ENCODE data around the gene SKOR2. TPM values are rescaled to one million over a fixed set of nuclear protein-coding genes. Genes with fewer than 3 reads are reported as not detected.

The SKOR2 gene
- total RNA-seq, 3 donors from 2014 or later = not detected

DNA sequence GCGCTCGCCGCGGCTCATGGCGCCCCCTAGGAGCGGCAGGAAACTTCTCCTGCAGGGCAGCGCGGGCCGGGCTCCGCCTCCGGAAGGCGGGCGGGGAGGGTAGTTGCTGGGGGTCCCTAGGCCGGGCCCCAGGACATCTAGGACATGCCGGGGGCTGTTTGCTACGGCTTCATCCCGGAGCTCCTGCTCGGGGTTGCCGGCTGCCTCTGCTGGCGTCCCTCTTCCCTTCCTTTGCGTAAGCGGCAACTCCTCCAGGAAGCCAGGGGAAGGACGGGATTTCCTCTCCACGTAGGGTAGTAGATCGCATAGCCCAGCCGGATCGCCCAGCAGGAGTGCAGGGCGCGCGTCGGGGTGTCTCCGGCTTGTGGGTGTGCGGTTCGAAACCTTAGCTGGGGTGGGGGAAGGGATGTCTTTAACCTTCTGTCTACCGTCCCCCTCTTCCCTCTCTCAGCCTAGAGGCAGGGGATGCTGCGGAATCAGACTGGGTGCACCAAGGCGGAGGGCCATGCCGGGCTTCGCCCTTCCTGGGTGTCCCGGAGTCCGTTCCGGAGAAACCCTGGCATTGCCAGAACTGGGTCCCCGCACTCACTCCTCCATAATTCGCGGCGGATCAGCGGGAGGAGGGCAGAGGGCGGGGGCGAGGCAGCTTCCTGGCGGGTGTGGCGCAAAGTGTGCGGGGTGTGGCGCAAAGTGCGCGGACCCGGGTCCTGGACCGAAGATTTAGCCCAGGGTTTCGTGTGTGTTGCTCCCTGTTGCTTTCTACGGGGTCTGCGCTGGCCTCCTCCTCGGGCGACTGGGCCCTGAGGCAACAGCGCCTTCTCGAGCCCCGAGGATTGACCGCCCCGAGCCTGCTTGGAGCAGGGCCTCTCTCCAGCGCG is 12.2 kb upstream of the SKOR2 start:
- Mint-ChIP-seq H3K9me3 (no peaks in the 10 kb centered on the region), H3K36me3 (ENCODE audit: insufficient read depth) (no peaks in the 10 kb centered on the region), H3K4me1 (ENCODE audit: low read depth) (no peaks in the 10 kb centered on the region), H3K27me3 (ENCODE audit: low read depth) (peaks cover 74% of the 10 kb centered on the region), H3K4me3 (no peak overlapping the region)
- DNase-seq (no peak), ATAC-seq (no peak)

- peaks cover 80% of the 10 kb centered on the region for H3K27me3 Mint-ChIP-seq (ENCODE audit: low read depth)
- no peak for ATAC-seq
- no peak for DNase-seq
- no peaks in the 10 kb centered on the region for H3K4me1 Mint-ChIP-seq (ENCODE audit: low read depth)
- H3K9me3 Mint-ChIP-seq = no peaks in the 10 kb centered on the region
- H3K4me3 Mint-ChIP-seq = no peak overlapping the region
- no peaks in the 10 kb centered on the region for H3K36me3 Mint-ChIP-seq (ENCODE audit: insufficient read depth)
Measured at GRCh38 chr18:47263150-47263429, 11.6 kb upstream of the SKOR2 start.

DNA sequence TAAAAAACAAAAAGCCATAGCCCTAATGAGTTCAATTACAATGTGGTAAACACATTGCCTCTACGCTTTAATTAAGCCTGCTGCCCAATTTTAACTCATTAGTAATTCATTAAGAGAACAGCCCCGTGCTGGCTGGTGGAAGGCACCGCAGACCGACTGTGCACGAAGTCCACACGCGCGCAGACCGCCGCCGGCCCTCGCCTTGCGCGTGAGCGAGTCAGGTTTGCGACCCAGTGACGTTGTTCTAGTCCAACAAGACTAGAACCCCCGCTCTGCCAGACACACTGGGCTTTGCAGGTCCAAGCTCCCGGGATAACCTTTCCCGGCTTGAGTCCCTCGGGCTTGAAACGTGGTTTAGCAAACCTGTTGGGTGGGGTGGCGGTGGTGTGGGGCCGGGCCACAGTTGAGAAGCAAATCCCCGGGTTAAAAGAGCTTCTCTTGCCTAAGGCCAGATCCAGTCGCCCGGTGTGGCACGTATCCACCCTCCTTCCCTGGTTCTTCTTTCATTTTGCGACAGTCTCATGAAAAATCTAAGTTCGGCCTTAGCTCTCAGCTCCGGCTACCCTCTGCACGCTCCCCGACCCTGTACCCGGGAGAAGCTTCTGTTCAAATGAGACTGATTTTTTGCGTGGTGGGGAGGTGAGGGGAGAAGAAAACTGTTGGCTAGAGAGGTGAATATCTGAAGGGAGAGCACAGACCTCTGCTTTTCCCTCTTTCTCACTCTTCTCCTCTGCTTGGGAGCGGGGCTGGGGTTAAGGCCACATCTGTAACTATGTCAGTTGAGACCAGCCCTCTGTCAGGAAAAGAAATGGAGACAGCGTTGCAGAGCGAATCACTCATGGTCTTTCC is 11.1 kb upstream of the SKOR2 start:
- no peaks in the 10 kb centered on the region for H3K4me1 Mint-ChIP-seq (ENCODE audit: low read depth)
- H3K27me3 Mint-ChIP-seq (ENCODE audit: low read depth) = peaks cover 81% of the 10 kb centered on the region
- H3K9me3 Mint-ChIP-seq = no peaks in the 10 kb centered on the region
- no peak overlapping the region for H3K4me3 Mint-ChIP-seq
- DNase-seq (no peak), ATAC-seq (no peak)
- no peaks in the 10 kb centered on the region for H3K36me3 Mint-ChIP-seq (ENCODE audit: insufficient read depth)

GRCh38 chr18:47261902-47262300 is 10.4 kb upstream of the SKOR2 start:
- Mint-ChIP-seq H3K4me3 (no peak overlapping the region), H3K9me3 (no peaks in the 10 kb centered on the region), H3K36me3 (ENCODE audit: insufficient read depth) (no peaks in the 10 kb centered on the region), H3K4me1 (ENCODE audit: low read depth) (no peaks in the 10 kb centered on the region), H3K27me3 (ENCODE audit: low read depth) (peaks cover 88% of the 10 kb centered on the region)
- ATAC-seq (no peak), DNase-seq (no peak)

DNA sequence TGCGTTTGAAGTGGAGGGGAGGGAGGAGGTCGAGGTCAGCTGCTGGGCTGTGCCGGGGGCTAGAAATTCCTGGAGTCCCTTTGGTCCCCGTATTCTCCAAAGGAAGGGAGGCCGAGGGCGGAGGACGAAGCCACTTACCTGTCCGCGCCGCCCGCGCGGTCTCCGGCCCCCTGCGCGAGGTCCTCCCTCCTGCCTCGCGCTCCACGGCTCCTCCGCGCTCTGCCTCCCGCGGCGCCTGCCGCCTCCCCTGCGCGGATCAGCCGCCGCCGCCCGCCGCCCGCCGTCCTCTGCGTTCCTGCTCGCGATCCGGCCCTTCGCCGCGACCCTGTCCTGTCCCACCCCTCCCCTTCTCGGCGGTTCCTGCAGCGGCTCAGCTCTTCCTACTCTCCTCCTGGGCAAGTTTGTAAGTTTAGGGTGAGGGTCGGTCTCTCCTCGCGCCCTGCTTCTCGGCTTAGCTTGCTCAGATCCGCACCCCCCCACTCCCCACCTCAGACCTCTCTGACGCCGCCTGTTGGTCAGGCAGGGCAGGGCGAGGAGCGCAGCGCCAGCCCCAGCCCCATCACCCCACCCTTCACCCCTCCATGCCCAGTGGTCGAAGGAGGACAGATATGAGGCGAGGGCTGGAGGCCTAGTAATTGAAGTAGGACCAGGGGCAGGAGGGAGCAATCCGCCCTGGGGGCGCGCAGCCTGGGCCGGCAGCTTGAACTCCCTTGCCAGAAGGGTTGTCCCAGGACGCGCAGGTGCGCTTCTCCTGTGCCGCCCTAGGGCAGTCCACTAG is 9.7 kb upstream of the SKOR2 start:
- H3K4me1 Mint-ChIP-seq (ENCODE audit: low read depth) = no peaks in the 10 kb centered on the region
- DNase-seq (no peak), ATAC-seq (peak in 1 of 2 donors; percentile 10)
- no peaks in the 10 kb centered on the region for H3K36me3 Mint-ChIP-seq (ENCODE audit: insufficient read depth)
- no peak overlapping the region for H3K4me3 Mint-ChIP-seq
- H3K9me3 Mint-ChIP-seq = no peaks in the 10 kb centered on the region
- H3K27me3 Mint-ChIP-seq (ENCODE audit: low read depth) = peaks cover 90% of the 10 kb centered on the region

GRCh38 chr18:47260120-47260923 is 8.9 kb upstream of the SKOR2 start:
- H3K36me3 Mint-ChIP-seq (ENCODE audit: insufficient read depth) = no peaks in the 10 kb centered on the region
- H3K4me3 Mint-ChIP-seq = no peak overlapping the region
- no peaks in the 10 kb centered on the region for H3K9me3 Mint-ChIP-seq
- H3K4me1 Mint-ChIP-seq (ENCODE audit: low read depth) = no peaks in the 10 kb centered on the region
- ATAC-seq = no peak
- no peak for DNase-seq
- peaks cover 92% of the 10 kb centered on the region for H3K27me3 Mint-ChIP-seq (ENCODE audit: low read depth)

GRCh38 chr18:47254341-47254939 is 3.0 kb upstream of the SKOR2 start:
- H3K36me3 Mint-ChIP-seq (ENCODE audit: insufficient read depth) = no peaks in the 10 kb centered on the region
- no peak overlapping the region for H3K4me3 Mint-ChIP-seq
- peaks cover 87% of the 10 kb centered on the region for H3K27me3 Mint-ChIP-seq (ENCODE audit: low read depth)
- DNase-seq (no peak), ATAC-seq (no peak)
- no peaks in the 10 kb centered on the region for H3K9me3 Mint-ChIP-seq
- H3K4me1 Mint-ChIP-seq (ENCODE audit: low read depth) = no peaks in the 10 kb centered on the region

- Mint-ChIP-seq H3K9me3 (no peaks in the 10 kb centered on the region), H3K4me3 (no peak overlapping the region), H3K4me1 (ENCODE audit: low read depth) (peaks cover 2% of the 10 kb centered on the region), H3K27me3 (ENCODE audit: low read depth) (peaks cover 87% of the 10 kb centered on the region), H3K36me3 (ENCODE audit: insufficient read depth) (no peaks in the 10 kb centered on the region)
- ATAC-seq (no peak), DNase-seq (no peak)
Measured at GRCh38 chr18:47253101-47253654, 1.7 kb upstream of the SKOR2 start.

GRCh38 chr18:47250391-47251046 is 941 bp downstream of the SKOR2 start:
- Mint-ChIP-seq H3K4me3 (no peak overlapping the region), H3K36me3 (ENCODE audit: insufficient read depth) (no peaks in the 10 kb centered on the region), H3K27me3 (ENCODE audit: low read depth) (peaks cover 73% of the 10 kb centered on the region), H3K9me3 (no peaks in the 10 kb centered on the region), H3K4me1 (ENCODE audit: low read depth) (peaks cover 6% of the 10 kb centered on the region)
- DNase-seq (no peak), ATAC-seq (no peak)

DNA sequence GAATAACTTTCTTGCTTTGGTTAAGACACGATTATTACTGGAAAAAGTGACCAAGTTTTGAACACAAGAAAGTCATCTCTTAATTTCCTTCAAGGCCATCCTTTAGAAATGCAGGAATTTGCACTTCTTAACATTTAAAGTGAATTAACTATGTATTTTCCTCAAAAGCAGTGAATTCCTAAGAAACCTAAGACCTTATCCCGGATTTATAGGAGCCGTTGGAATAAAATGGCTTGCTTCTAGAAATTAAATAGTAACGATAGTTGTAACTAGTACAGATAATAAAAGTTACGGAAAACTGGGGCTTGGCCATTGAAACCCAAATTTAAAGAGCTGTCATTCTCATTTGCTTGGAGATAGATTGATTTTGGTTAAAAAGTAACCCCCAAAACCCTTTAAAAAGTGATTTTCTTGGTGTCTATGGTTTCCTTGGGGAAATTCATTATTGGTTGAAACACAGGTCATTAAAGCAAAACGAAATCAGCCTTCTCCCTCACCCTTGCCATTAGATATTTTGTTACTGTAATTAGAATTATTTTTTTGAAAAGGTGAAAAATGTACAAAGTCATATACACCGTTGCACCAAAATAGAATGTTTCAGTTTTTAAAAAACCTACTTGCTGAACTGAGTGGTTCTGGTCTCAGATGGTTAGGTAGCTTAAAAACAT is 2.0 kb downstream of the SKOR2 start:
- no peak for ATAC-seq
- DNase-seq = no peak
- Mint-ChIP-seq H3K27me3 (ENCODE audit: low read depth) (peaks cover 75% of the 10 kb centered on the region), H3K9me3 (no peaks in the 10 kb centered on the region), H3K36me3 (ENCODE audit: insufficient read depth) (no peaks in the 10 kb centered on the region), H3K4me1 (ENCODE audit: low read depth) (peaks cover 6% of the 10 kb centered on the region), H3K4me3 (no peak overlapping the region)

DNA sequence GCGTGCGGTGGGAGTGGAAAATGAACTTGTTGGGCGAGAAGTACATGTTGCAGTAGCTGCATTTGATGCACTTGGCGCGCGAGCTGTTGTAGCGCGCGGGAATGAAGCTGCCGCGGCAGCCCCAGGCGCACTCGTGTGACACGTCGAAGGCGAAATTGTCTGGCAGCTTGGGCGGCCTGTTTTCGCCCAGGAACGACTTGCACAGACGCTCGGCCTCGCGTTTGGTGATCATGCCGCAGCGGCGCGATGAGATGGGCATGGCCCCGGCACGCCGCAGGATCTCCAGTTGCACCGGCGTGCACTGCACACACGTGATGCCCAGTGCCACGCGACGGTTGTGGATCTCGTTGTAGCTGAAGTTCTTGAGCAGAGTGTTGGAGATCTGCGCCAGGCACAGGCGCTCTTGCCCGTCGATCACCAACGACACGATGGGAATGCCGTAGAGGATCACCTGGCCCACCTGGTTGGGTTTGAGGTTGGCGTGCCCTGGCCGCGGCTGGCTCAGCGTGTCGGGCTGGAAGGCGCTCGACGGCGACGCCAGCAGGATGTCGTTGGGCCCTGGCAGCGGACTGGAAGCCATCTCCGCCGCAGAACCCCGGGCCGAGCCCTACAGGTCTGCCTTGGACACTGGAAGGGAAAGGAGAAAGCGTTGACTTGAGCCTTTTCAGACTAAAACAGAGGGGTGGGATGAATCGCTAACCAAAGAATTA is 2.7 kb downstream of the SKOR2 start:
- no peaks in the 10 kb centered on the region for H3K9me3 Mint-ChIP-seq
- H3K4me1 Mint-ChIP-seq (ENCODE audit: low read depth) = peaks cover 6% of the 10 kb centered on the region
- no peak overlapping the region for H3K4me3 Mint-ChIP-seq
- no peak for ATAC-seq
- H3K27me3 Mint-ChIP-seq (ENCODE audit: low read depth) = peaks cover 73% of the 10 kb centered on the region
- H3K36me3 Mint-ChIP-seq (ENCODE audit: insufficient read depth) = no peaks in the 10 kb centered on the region
- no peak for DNase-seq

- H3K36me3 Mint-ChIP-seq (ENCODE audit: insufficient read depth) = no peaks in the 10 kb centered on the region
- no peaks in the 10 kb centered on the region for H3K9me3 Mint-ChIP-seq
- no peak for ATAC-seq
- H3K4me1 Mint-ChIP-seq (ENCODE audit: low read depth) = peaks cover 6% of the 10 kb centered on the region
- no peak overlapping the region for H3K4me3 Mint-ChIP-seq
- H3K27me3 Mint-ChIP-seq (ENCODE audit: low read depth) = peaks cover 71% of the 10 kb centered on the region
- no peak for DNase-seq
Measured at GRCh38 chr18:47248115-47248603, 3.3 kb downstream of the SKOR2 start.
